PC-3 (cell line): ENCODE data around the gene CHSY1. TPM values are rescaled to one million over a fixed set of nuclear protein-coding genes. Genes with fewer than 3 reads are reported as not detected.

Experiments
- ATAC-seq: fragments of 200-7000 bp; cut with Tn5 transposase; 2 replicates; pipeline ENCODE4 v1.9.1; 2020; ENCODE audit warnings: mild to moderate bottlenecking, moderate library complexity
- BruUV-seq: library from RNA; stranded (reverse); fragments of 400-500 nt; replicated peaks from 2 replicates; lab custom pipeline; 2021; lab: Mats Ljungman, UMichigan
- CTCF ChIA-PET: fragments of 300-600 bp; sonication (Branson Sonifier 250); formaldehyde crosslinking; loops from one replicate; lab custom pipeline; 2022; ENCODE audit warnings: antibody characterized with exemption; lab: Charles Lee
- POLR2A ChIA-PET: fragments of 300-600 bp; sonication (Branson Sonifier 250); formaldehyde crosslinking; loops from one replicate; lab custom pipeline; 2022; ENCODE audit warnings: antibody characterized with exemption; ENCODE audit not compliant: unreplicated experiment; lab: Charles Lee
- DNase-seq: peaks from one replicate; pipeline ENCODE4 v3.0.0-alpha.2; 2015
- H2AFZ ChIP-seq: fragments of 300-600 bp; sonication (generic); 2 replicates; pipeline ENCODE4 v1.6.0; 2016; ENCODE audit warnings: antibody characterized with exemption, low read length
- H3F3A ChIP-seq: fragments of 300-600 bp; sonication (generic); one replicate; pipeline ENCODE4 v1.6.0; 2017; ENCODE audit warnings: antibody characterized with exemption, low read length, control low read depth, mild to moderate bottlenecking; ENCODE audit not compliant: unreplicated experiment
- H3K27ac ChIP-seq: fragments of 300-600 bp; sonication (generic); 2 replicates; pipeline ENCODE4 v1.5.1; 2016; ENCODE audit warnings: mild to moderate bottlenecking, low read length
- H3K27me3 ChIP-seq: fragments of 300-600 bp; sonication (generic); 2 replicates; pipeline ENCODE4 v1.6.1; 2016; ENCODE audit warnings: low read length, mixed read lengths
- H3K36me3 ChIP-seq: fragments of 300-600 bp; sonication (generic); 2 replicates; pipeline ENCODE4 v1.6.1; 2016; ENCODE audit warnings: low read depth, mixed run types, low read length, mixed read lengths
- H3K4me1 ChIP-seq: fragments of 300-600 bp; sonication (generic); 2 replicates; pipeline ENCODE4 v1.5.1; 2016; ENCODE audit warnings: low read length; ENCODE audit not compliant: insufficient read depth
- H3K4me2 ChIP-seq: fragments of 300-600 bp; sonication (generic); 2 replicates; pipeline ENCODE4 v1.6.0; 2016; ENCODE audit warnings: low read length
- H3K4me3 ChIP-seq: fragments of 300-600 bp; sonication (generic); 2 replicates; pipeline ENCODE4 v1.5.1; 2016; ENCODE audit warnings: mild to moderate bottlenecking, low read length, mixed read lengths
- H3K79me2 ChIP-seq: fragments of 300-600 bp; sonication (generic); 2 replicates; pipeline ENCODE4 v1.6.1; 2017; ENCODE audit warnings: low read length, mixed read lengths
- H3K9ac ChIP-seq: fragments of 300-600 bp; sonication (generic); 2 replicates; pipeline ENCODE4 v1.6.0; 2016; ENCODE audit warnings: mild to moderate bottlenecking, low read length
- H3K9me2 ChIP-seq: fragments of 300-600 bp; sonication (generic); replicated peaks from 2 replicates; pipeline ENCODE4 v1.6.1; 2016; ENCODE audit warnings: mixed run types, low read length, mixed read lengths
- H3K9me3 ChIP-seq: fragments of 300-600 bp; sonication (generic); 2 replicates; pipeline ENCODE4 v1.6.1; 2016; ENCODE audit warnings: low read length, mixed read lengths
- H4K20me1 ChIP-seq: fragments of 300-600 bp; sonication (generic); 2 replicates; pipeline ENCODE4 v1.6.1; 2016; ENCODE audit warnings: low read length, mixed read lengths
- EZH2 ChIP-seq: fragments of 300-600 bp; sonication (generic); IDR thresholded peaks from one replicate; pipeline ENCODE4 v1.6.1; 2017; ENCODE audit warnings: antibody characterized with exemption, mild to moderate bottlenecking, low read length; ENCODE audit not compliant: unreplicated experiment
- EZH2phosphoT487 ChIP-seq: fragments of 300-600 bp; sonication (generic); IDR thresholded peaks from 2 replicates; pipeline ENCODE4 v1.6.1; 2018; ENCODE audit warnings: mild to moderate bottlenecking, antibody characterized with exemption, low read length, borderline replicate concordance
- intact Hi-C: fragments of 100-400 bp; cut with micrococcal nuclease; formaldehyde crosslinking; loops from 2 replicates; pipeline ENCODE4 v1.9.0; 2023
- total RNA-seq: library from RNA; depleted of rRNA; stranded (reverse); fragments of >200 nt; gene quantifications from 2 replicates; pipeline ENCODE4 v1.2.3, GENCODE V29; 2014
- TF ChIP-seq, protein P1 (sequence below): fragments of 300-600 bp; sonication (generic); conservative IDR thresholded peaks from 2 replicates; pipeline ENCODE4 v1.5.1; 2017; ENCODE audit warnings: antibody characterized with exemption, low read depth, mild to moderate bottlenecking, low read length

Gene CHSY1
- total RNA-seq, 1 experiment from 2014 or later, result 13.8 TPM

- Histone ChIP-seq H3K27me3 (no peaks in the 10 kb centered on the region), H4K20me1 (peaks cover 35% of the 10 kb centered on the region), H2AFZ (no peak overlapping the region), H3K9me3 (no peaks in the 10 kb centered on the region), H3K36me3 (peaks cover 4% of the 10 kb centered on the region; the same call in 1 of the 2 replicates), H3K9ac (no peak overlapping the region), H3K79me2 (peaks cover 100% of the 10 kb centered on the region), H3K27ac (no peak overlapping the region), H3K4me2 (no peak overlapping the region), H3F3A (no peaks in the 10 kb centered on the region), H3K4me3 (no peak overlapping the region), H3K4me1 (peaks cover 9% of the 10 kb centered on the region), H3K9me2 (no peaks in the 10 kb centered on the region)
- POLR2A ChIA-PET, result no interaction called here
- no peak; the same call in 1 of the 2 replicates for ATAC-seq
- intact Hi-C loops, result no loop called here
- CTCF ChIA-PET, result interaction anchor here (0.6 kb wide), 1 partner anchor 44 kb away, joined by 3 read pairs; no protein-coding TSS in a partner anchor
- no peak for DNase-seq
- TF ChIP-seq, protein P1, sequence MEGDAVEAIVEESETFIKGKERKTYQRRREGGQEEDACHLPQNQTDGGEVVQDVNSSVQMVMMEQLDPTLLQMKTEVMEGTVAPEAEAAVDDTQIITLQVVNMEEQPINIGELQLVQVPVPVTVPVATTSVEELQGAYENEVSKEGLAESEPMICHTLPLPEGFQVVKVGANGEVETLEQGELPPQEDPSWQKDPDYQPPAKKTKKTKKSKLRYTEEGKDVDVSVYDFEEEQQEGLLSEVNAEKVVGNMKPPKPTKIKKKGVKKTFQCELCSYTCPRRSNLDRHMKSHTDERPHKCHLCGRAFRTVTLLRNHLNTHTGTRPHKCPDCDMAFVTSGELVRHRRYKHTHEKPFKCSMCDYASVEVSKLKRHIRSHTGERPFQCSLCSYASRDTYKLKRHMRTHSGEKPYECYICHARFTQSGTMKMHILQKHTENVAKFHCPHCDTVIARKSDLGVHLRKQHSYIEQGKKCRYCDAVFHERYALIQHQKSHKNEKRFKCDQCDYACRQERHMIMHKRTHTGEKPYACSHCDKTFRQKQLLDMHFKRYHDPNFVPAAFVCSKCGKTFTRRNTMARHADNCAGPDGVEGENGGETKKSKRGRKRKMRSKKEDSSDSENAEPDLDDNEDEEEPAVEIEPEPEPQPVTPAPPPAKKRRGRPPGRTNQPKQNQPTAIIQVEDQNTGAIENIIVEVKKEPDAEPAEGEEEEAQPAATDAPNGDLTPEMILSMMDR, result no peak
- no TSS peak for BruUV-seq
Observed at GRCh38 chr15:101244889-101245668, 6.8 kb downstream of the CHSY1 start.

DNA sequence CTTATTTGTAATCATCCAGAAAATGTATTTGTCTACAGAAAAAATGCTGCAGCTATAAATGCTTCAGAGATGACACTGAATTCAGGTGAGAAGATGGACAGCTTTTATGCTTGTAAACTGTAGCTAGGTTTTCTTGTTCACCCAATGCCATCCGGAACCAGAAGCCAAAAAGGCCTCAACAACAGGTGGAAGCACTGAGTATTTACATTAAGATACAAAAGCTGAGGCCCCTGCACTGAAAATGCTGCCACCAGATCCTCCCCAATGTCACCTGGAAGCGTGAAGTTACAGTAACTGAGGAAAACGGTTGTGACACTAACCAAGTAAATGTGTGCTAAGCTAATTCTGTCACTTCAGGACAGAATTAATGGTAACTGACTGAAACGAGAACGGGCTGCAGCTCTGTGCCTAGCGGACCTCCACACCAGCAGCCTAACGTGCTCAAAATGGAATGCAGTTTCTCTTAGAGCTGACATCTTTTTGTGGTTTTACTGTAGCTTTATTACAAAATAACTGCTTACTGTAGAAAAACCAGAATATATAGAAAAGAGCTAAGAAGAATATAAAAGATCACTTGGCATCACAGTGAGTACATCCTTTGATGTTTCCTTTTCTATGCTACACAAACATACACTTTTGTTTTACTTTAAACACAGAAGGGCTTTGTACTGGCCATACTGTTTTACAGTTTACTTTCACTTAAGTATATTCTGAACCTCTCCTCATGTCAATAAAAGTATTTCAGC is 7.6 kb downstream of the CHSY1 start:
- peaks cover 4% of the 10 kb centered on the region; the same call in 1 of the 2 replicates for H3K36me3 ChIP-seq

More for the DNA sequence above, 7.6 kb downstream of the CHSY1 start:
- Histone ChIP-seq H3K4me1 (peaks cover 2% of the 10 kb centered on the region; the same call in 1 of the 2 replicates), H3K27ac (no peak overlapping the region), H3K9me2 (no peaks in the 10 kb centered on the region), H3K4me2 (no peak overlapping the region), H3K9me3 (no peaks in the 10 kb centered on the region), H3K4me3 (no peak overlapping the region), H3K79me2 (peaks cover 100% of the 10 kb centered on the region), H4K20me1 (peaks cover 31% of the 10 kb centered on the region), H3K9ac (no peak overlapping the region), H2AFZ (no peak overlapping the region), H3F3A (no peaks in the 10 kb centered on the region), H3K27me3 (no peaks in the 10 kb centered on the region)
- intact Hi-C loops, result no loop called here
- no TSS peak for BruUV-seq
- no peak for TF ChIP-seq EZH2phosphoT487
- no peak for TF ChIP-seq EZH2
- TF ChIP-seq, protein P1, result no peak
- ATAC-seq (no peak), DNase-seq (no peak)
- POLR2A ChIA-PET, result interaction anchor here (0.6 kb wide), 1 partner anchor 76 kb away, joined by 6 read pairs; no protein-coding TSS in a partner anchor
- CTCF ChIA-PET, result interaction anchor here (0.6 kb wide), 1 partner anchor 43 kb away, joined by 3 read pairs; no protein-coding TSS in a partner anchor
